ENCODE results near the gene BECN2. TPM values are rescaled to one million over a fixed set of nuclear protein-coding genes. Genes with fewer than 3 reads are reported as not detected.

The BECN2 gene
- total RNA-seq, 2 experiments from 2014 or later = not detected

DNA sequence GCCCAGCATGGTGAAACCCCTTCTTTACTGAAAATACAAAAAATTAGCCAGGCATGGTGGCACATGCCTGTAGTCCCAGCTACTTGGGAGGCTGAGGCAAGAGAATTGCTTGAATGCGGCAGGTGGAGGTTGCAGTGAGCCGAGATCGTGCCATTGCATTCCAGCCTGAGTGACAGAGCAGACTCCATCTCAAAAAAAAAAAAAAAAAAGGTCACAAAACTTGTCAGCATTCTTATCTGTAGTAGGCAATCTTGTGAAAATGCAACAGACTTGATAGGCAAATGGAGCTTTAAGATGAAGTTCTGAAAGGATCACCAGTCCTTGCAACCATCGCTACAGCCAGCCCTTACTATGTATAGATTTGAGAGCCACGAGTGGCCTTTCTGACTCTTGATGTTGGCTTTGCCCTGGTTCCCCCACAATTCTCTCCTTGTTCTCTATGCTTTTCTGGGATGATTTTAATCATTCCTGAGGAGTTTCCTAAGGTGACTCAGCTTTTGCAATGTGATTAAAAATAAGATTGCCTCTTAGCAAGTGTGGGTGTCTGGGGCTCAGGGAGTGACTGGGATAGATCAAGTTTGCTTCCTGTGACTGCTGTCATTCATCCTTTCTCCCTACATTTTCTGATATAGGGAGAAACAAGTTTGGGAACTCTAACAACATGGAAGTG, 48.4 kb downstream of the BECN2 start:
- Mint-ChIP-seq H3K4me1 (ENCODE audit: low read depth) (no peaks in the 10 kb centered on the region), H3K36me3 (ENCODE audit: low read depth) (no peaks in the 10 kb centered on the region), H3K27ac (no peak overlapping the region), H3K4me3 (no peak overlapping the region), H3K9me3 (no peaks in the 10 kb centered on the region), H3K27me3 (no peaks in the 10 kb centered on the region)
- intact Hi-C loops (cut with micrococcal nuclease) = loop anchor here (10.0 kb wide), 1 partner anchor 391 kb away; no protein-coding TSS in a partner anchor
- ChIA-PET CTCF (interaction anchor here (1.4 to 2.7 kb wide), 2 partner anchors 7 to 20 kb away, joined by 3 to 16 read pairs; partner anchors contain the start of gene MAP1LC3C), POLR2A (no interaction called here)
- DNase-seq (no peak), ATAC-seq (no peak)
- TF ChIP-seq CTCF (IDR thresholded peaks at IDR 0.05) = no peak

GRCh38 chr1:242006976-242007375, 49.4 kb downstream of the BECN2 start:
- H3K4me1 Mint-ChIP-seq (ENCODE audit: low read depth) = no peaks in the 10 kb centered on the region
- no peak overlapping the region for H3K4me3 Mint-ChIP-seq
- no peaks in the 10 kb centered on the region for H3K9me3 Mint-ChIP-seq
- intact Hi-C loops (cut with micrococcal nuclease) = loop anchor here (10.0 kb wide), 1 partner anchor 392 kb away; no protein-coding TSS in a partner anchor
- H3K36me3 Mint-ChIP-seq (ENCODE audit: low read depth) = no peaks in the 10 kb centered on the region
- no peak overlapping the region for H3K27ac Mint-ChIP-seq
- ATAC-seq (no peak), DNase-seq (no peak)
- H3K27me3 Mint-ChIP-seq = no peaks in the 10 kb centered on the region
- TF ChIP-seq CTCF (IDR thresholded peaks at IDR 0.05) = no peak
- ChIA-PET CTCF (interaction anchor here (1.4 to 2.7 kb wide), 2 partner anchors 8 to 21 kb away, joined by 3 to 16 read pairs; partner anchors contain the start of gene MAP1LC3C), POLR2A (no interaction called here)

Other genes with a start within 250 kb of the BECN2 start
- gene EXO1, start 109.6 kb upstream of the BECN2 start, total RNA-seq = 10 to 100 TPM; 65.3 to 66.8 TPM
- gene MAP1LC3C, start 41.3 kb downstream of the BECN2 start, total RNA-seq = not detected

All from activated CD8-positive, alpha-beta T cell treated with anti-CD3 and anti-CD28 coated beads for 36 hours (primary cell).